ACC112 (cell line): ENCODE results near the gene MX1.

Source experiments
- H2AFZ ChIP-seq: fragments of 200-600 bp; sonication (generic); one replicate; pipeline ENCODE4 v1.6.0; 2017; ENCODE audit warnings: antibody characterized with exemption, low read length; ENCODE audit not compliant: unreplicated experiment
- H3K27ac ChIP-seq: fragments of 200-600 bp; sonication (generic); 2 replicates; pipeline ENCODE4 v1.5.1; 2014; ENCODE audit warnings: low read depth, mild to moderate bottlenecking, antibody characterized with exemption, low read length, moderate library complexity
- H3K27me3 ChIP-seq: fragments of 200-600 bp; sonication (generic); 2 replicates; pipeline ENCODE4 v1.6.1; 2014; ENCODE audit warnings: mild to moderate bottlenecking, antibody characterized with exemption, low read length, moderate library complexity, mixed read lengths; ENCODE audit not compliant: insufficient read depth
- H3K36me3 ChIP-seq: fragments of 200-600 bp; sonication (generic); 2 replicates; pipeline ENCODE4 v1.6.1; 2016; ENCODE audit warnings: mild to moderate bottlenecking, antibody characterized with exemption, low read length, moderate library complexity, mixed read lengths; ENCODE audit not compliant: insufficient read depth
- H3K4me1 ChIP-seq: fragments of 200-600 bp; sonication (generic); one replicate; pipeline ENCODE4 v1.6.1; 2016; ENCODE audit warnings: low read length, mixed read lengths; ENCODE audit not compliant: insufficient read depth, unreplicated experiment, control insufficient read depth
- H3K4me3 ChIP-seq: fragments of 200-600 bp; sonication (generic); 2 replicates; pipeline ENCODE4 v1.5.1; 2014; ENCODE audit warnings: mild to moderate bottlenecking, low read depth, low read length
- H3K79me2 ChIP-seq: fragments of 200-600 bp; sonication (generic); one replicate; pipeline ENCODE4 v1.6.0; 2016; ENCODE audit warnings: low read length; ENCODE audit not compliant: control insufficient read depth, unreplicated experiment, insufficient read depth

MX1 gene

GRCh38 chr21:41432562-41433460, 6.8 kb downstream of the MX1 start:
- Histone ChIP-seq H3K4me1 (peaks cover 43% of the 10 kb centered on the region), H3K27me3 (no peaks in the 10 kb centered on the region), H2AFZ (no peak overlapping the region), H3K4me3 (peak overlapping the region; percentile 28; the same call in 1 of the 2 replicates), H3K27ac (no peak overlapping the region), H3K36me3 (peaks cover 92% of the 10 kb centered on the region), H3K79me2 (peaks cover 81% of the 10 kb centered on the region)

- Histone ChIP-seq H3K79me2 (peaks cover 81% of the 10 kb centered on the region), H3K27ac (no peak overlapping the region), H3K4me1 (peaks cover 35% of the 10 kb centered on the region), H3K27me3 (no peaks in the 10 kb centered on the region), H3K36me3 (peaks cover 92% of the 10 kb centered on the region), H2AFZ (no peak overlapping the region), H3K4me3 (peak overlapping the region; percentile 28; the same call in 1 of the 2 replicates)
These were observed 7.5 kb downstream of the MX1 start for GRCh38 chr21:41433566-41433965.

- Histone ChIP-seq H3K27ac (no peak overlapping the region), H2AFZ (no peak overlapping the region), H3K79me2 (peaks cover 67% of the 10 kb centered on the region), H3K27me3 (no peaks in the 10 kb centered on the region), H3K4me3 (no peak overlapping the region), H3K4me1 (peaks cover 18% of the 10 kb centered on the region), H3K36me3 (peaks cover 92% of the 10 kb centered on the region)
These were observed 9.7 kb downstream of the MX1 start for GRCh38 chr21:41435706-41436105.

GRCh38 chr21:41437729-41438128, 11.7 kb downstream of the MX1 start:
- no peak overlapping the region for H2AFZ ChIP-seq
- H3K27ac ChIP-seq, result no peak overlapping the region
- H3K27me3 ChIP-seq, result no peaks in the 10 kb centered on the region
- H3K36me3 ChIP-seq, result peaks cover 94% of the 10 kb centered on the region
- peaks cover 8% of the 10 kb centered on the region for H3K4me1 ChIP-seq
- H3K4me3 ChIP-seq, result no peak overlapping the region
- H3K79me2 ChIP-seq, result peaks cover 56% of the 10 kb centered on the region

GRCh38 chr21:41438425-41439113, 12.5 kb downstream of the MX1 start:
- Histone ChIP-seq H3K27ac (no peak overlapping the region), H3K79me2 (peaks cover 50% of the 10 kb centered on the region), H2AFZ (no peak overlapping the region), H3K36me3 (peaks cover 94% of the 10 kb centered on the region), H3K4me1 (no peaks in the 10 kb centered on the region), H3K4me3 (no peak overlapping the region), H3K27me3 (no peaks in the 10 kb centered on the region)

- no peaks in the 10 kb centered on the region for H3K4me1 ChIP-seq
- H3K79me2 ChIP-seq, result peaks cover 45% of the 10 kb centered on the region
- H3K27ac ChIP-seq, result no peak overlapping the region
- H2AFZ ChIP-seq, result no peak overlapping the region
- peaks cover 93% of the 10 kb centered on the region for H3K36me3 ChIP-seq
- no peaks in the 10 kb centered on the region for H3K27me3 ChIP-seq
- no peak overlapping the region for H3K4me3 ChIP-seq
These were observed 13.2 kb downstream of the MX1 start for GRCh38 chr21:41439248-41439647.

GRCh38 chr21:41441546-41441945, 15.5 kb downstream of the MX1 start:
- Histone ChIP-seq H3K4me3 (no peak overlapping the region), H3K79me2 (peaks cover 39% of the 10 kb centered on the region), H3K36me3 (peaks cover 91% of the 10 kb centered on the region), H3K27ac (no peak overlapping the region), H3K27me3 (no peaks in the 10 kb centered on the region), H2AFZ (no peak overlapping the region), H3K4me1 (no peaks in the 10 kb centered on the region)

GRCh38 chr21:41442481-41443186, 16.6 kb downstream of the MX1 start:
- no peaks in the 10 kb centered on the region for H3K4me1 ChIP-seq
- peaks cover 37% of the 10 kb centered on the region for H3K79me2 ChIP-seq
- no peaks in the 10 kb centered on the region for H3K27me3 ChIP-seq
- H2AFZ ChIP-seq, result no peak overlapping the region
- peaks cover 92% of the 10 kb centered on the region for H3K36me3 ChIP-seq
- H3K27ac ChIP-seq, result no peak overlapping the region
- no peak overlapping the region for H3K4me3 ChIP-seq

GRCh38 chr21:41443562-41443961, 17.5 kb downstream of the MX1 start:
- H3K27ac ChIP-seq, result no peak overlapping the region
- peaks cover 28% of the 10 kb centered on the region for H3K79me2 ChIP-seq
- H3K4me3 ChIP-seq, result no peak overlapping the region
- H3K27me3 ChIP-seq, result no peaks in the 10 kb centered on the region
- no peaks in the 10 kb centered on the region for H3K4me1 ChIP-seq
- H3K36me3 ChIP-seq, result peaks cover 90% of the 10 kb centered on the region
- H2AFZ ChIP-seq, result no peak overlapping the region

- no peaks in the 10 kb centered on the region for H3K4me1 ChIP-seq
- peaks cover 29% of the 10 kb centered on the region for H3K79me2 ChIP-seq
- H3K27ac ChIP-seq, result no peak overlapping the region
- peaks cover 88% of the 10 kb centered on the region for H3K36me3 ChIP-seq
- no peaks in the 10 kb centered on the region for H3K27me3 ChIP-seq
- H2AFZ ChIP-seq, result no peak overlapping the region
- no peak overlapping the region for H3K4me3 ChIP-seq
These were observed 18.8 kb downstream of the MX1 start for GRCh38 chr21:41444703-41445464.
